Measurements from ENCODE around the gene ADARB2.
"Not testable (repeated sequence)": the region's sequence is repeated elsewhere in the genome, so short reads cannot be mapped to it uniquely, and the experiment has no call there.

Gene ADARB2

DNA sequence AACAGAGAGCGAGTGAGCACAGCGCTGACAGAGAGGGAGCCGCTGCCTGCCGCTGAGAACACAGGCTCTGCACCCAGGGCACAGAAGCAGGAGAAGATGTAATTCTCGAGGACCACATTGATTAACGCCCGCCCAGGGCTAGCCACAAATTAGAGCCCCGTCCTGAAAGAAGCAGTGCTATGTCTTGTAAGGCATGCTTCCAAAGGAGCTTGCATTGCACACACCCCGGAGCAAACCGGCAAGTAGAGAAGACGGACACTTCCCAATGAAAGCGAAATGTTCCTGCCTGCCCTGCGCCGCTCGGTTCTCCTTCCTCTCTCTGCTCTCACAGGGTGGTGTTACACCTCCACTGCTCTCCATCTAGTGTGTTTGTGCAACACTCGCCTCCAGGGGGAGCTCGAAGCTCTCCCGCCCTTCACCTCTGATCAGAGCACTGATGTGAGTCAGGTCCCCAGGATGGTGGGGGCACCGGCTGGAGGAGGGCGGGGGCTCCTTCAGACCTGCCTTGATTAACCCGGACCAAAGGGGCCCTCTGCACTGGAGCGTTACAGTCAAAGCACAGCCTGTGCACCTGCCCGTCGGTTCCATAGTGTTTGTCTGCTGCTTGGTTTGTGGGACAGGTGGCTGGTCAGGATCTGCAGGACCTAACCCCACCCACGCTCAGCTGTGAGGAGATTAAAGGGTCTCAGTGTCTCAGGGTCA lies 316.5 kb downstream of the ADARB2 start:
- TF ChIP-seq ZFX (IDR thresholded peaks at IDR 0.05; ENCODE audit: borderline replicate concordance) = no peak
- TF ChIP-seq, protein P1, sequence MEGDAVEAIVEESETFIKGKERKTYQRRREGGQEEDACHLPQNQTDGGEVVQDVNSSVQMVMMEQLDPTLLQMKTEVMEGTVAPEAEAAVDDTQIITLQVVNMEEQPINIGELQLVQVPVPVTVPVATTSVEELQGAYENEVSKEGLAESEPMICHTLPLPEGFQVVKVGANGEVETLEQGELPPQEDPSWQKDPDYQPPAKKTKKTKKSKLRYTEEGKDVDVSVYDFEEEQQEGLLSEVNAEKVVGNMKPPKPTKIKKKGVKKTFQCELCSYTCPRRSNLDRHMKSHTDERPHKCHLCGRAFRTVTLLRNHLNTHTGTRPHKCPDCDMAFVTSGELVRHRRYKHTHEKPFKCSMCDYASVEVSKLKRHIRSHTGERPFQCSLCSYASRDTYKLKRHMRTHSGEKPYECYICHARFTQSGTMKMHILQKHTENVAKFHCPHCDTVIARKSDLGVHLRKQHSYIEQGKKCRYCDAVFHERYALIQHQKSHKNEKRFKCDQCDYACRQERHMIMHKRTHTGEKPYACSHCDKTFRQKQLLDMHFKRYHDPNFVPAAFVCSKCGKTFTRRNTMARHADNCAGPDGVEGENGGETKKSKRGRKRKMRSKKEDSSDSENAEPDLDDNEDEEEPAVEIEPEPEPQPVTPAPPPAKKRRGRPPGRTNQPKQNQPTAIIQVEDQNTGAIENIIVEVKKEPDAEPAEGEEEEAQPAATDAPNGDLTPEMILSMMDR (IDR thresholded peaks at IDR 0.05) = peak; percentile 90
- no peak overlapping the region for H3K27ac ChIP-seq

DNA sequence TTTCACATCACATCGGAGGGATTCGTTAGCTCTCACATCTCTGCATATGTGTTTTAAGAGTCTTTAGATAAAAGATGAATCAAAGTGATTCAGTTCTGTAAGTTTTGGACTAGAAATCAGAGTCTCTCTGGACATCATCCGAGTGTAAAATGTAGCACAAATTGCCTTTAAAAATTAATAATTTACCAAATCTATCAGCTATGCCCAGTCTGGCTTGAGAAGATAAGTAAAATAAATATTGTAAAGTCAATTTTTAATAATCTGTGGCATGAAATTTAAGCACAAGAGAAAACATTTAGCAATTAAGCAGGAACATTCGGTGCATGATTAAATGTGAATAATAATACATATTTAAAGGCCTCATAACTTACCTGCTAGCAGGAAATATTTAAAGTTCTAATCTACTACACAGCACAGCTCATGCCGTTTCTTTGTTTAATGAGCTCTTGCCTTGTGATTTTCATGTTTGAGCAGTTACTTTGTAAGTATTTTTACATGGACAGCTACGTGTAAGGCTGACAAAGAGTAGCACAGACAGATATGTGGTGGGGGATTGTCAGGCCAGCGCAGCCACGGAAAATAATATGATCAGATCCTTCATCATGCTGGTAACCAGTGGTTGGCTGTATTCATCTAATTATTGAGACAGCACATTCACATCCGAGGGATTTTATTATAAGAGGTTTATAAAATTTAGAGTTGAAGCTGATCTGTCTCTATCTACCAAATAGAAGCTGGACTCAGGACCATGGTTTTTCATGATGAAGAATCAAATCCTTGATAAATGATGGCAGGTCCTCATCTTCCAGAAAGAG lies 317.3 kb downstream of the ADARB2 start:
- H3K27ac ChIP-seq = no peak overlapping the region
- TF ChIP-seq ZFX (IDR thresholded peaks at IDR 0.05; ENCODE audit: borderline replicate concordance) = no peak
- TF ChIP-seq, protein P1 (IDR thresholded peaks at IDR 0.05) = no peak

- no peak overlapping the region for H3K27ac ChIP-seq
- no peak for TF ChIP-seq ZFX (IDR thresholded peaks at IDR 0.05; ENCODE audit: borderline replicate concordance)
- TF ChIP-seq, protein P1 (IDR thresholded peaks at IDR 0.05) = no peak
Observed at GRCh38 chr10:1418031-1418550, 319.2 kb downstream of the ADARB2 start.

GRCh38 chr10:1417574-1417973 lies 319.8 kb downstream of the ADARB2 start:
- H3K27ac ChIP-seq = no peak overlapping the region
- TF ChIP-seq, protein P1 (IDR thresholded peaks at IDR 0.05) = no peak
- no peak for TF ChIP-seq ZFX (IDR thresholded peaks at IDR 0.05; ENCODE audit: borderline replicate concordance)

- TF ChIP-seq, protein P1 (IDR thresholded peaks at IDR 0.05) = no peak
- no peak for TF ChIP-seq ZFX (IDR thresholded peaks at IDR 0.05; ENCODE audit: borderline replicate concordance)
- H3K27ac ChIP-seq = no peak overlapping the region
Observed at GRCh38 chr10:1416456-1417037, 320.8 kb downstream of the ADARB2 start.

GRCh38 chr10:1414893-1415292 lies 322.4 kb downstream of the ADARB2 start:
- no peak for TF ChIP-seq ZFX (IDR thresholded peaks at IDR 0.05; ENCODE audit: borderline replicate concordance)
- TF ChIP-seq, protein P1 (IDR thresholded peaks at IDR 0.05) = no peak
- no peak overlapping the region for H3K27ac ChIP-seq

DNA sequence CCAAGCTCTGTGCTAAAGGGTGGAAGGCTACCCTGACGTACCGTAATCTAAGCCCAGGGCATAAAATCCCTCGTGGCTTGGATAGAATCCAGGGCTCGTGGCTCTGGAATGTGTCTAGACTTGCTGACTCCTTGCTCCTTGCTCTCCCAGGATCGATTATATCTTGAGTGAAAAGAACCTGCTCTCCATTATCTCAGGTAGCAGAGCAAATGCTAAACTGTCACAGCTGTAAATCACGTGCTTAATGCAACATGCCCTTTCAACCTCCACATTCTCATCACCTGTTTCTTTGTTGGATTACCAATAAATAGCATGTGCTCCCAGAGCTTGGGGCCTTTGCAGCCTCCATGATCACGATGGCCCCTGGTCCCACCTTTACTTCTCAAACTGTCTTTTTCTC lies 323.0 kb downstream of the ADARB2 start:
- H3K27ac ChIP-seq = not testable (repeated sequence)
